ENCODE data around the gene CFAP299. TPM values are rescaled to one million over a fixed set of nuclear protein-coding genes. Genes with fewer than 3 reads are reported as not detected.
"Not testable (repeated sequence)": the region's sequence is repeated elsewhere in the genome, so short reads cannot be mapped to it uniquely, and the experiment has no call there.

CFAP299 gene
- total and polyA plus RNA-seq, 2 experiments from 2014 or later: not detected

DNA sequence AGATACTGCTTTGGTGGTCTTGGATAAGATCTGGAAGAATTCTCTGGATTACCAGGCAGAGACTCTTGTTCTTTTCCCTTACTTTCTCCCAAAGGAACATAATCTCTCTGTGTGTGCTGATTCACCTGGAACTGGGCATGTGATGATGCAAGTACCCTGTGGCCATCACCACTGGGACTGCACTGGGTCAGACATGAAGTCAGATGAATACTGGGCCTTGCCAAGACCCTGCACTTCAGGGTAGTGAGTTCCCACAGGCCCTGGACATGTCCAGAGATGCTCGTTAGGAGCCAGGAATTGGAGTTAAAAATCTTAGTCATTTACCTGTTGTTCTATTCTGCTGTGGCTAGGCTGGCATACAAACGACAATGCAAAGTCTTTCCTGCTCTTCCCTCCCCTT lies 404.8 kb downstream of the CFAP299 start:
- no peaks in the 10 kb centered on the region for H3K36me3 ChIP-seq (replicated peaks; ENCODE audit: insufficient read depth, low read depth)
- WGBS (ENCODE audit: low lambda C conversion rate, missing lambda C conversion rate): 66% methylated on average over 2 of the region's 2 CpGs
- no peak overlapping the region for H2AFZ ChIP-seq

DNA sequence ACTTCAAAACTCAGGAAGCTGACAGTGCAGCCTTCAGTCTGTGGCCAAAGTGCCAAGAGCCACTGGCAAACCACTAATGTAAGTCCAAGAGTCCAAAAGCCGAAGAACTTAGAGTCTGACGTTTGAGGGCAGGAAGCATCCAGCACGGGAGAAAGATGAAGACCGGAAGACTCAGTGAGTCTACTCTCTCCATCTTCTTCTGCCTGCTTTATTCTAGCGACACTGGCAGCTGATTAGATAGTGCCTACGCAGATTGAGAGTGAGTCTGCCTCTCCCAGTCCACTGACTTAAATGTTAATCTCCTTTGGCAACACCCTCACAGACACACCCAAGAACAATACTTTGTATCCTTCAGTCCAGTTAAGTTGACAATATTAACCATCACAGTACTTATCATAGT lies 414.0 kb downstream of the CFAP299 start:
- not testable (repeated sequence) for DNase-seq (ENCODE audit: low spot score); H3K36me3 ChIP-seq (replicated peaks; ENCODE audit: insufficient read depth, low read depth); H3K4me1 ChIP-seq (ENCODE audit: insufficient read depth); H3K9me2 ChIP-seq (replicated peaks; ENCODE audit: insufficient read depth); H3K4me2 ChIP-seq; H2AFZ ChIP-seq; H3K27me3 ChIP-seq; H3K27ac ChIP-seq; H3K79me2 ChIP-seq; H3K4me3 ChIP-seq; H4K20me1 ChIP-seq (ENCODE audit: insufficient read depth, poor library complexity, severe bottlenecking); H3K9me3 ChIP-seq (ENCODE audit: low read depth)
- 86% methylated on average over 6 of the region's 6 CpGs for WGBS (ENCODE audit: low lambda C conversion rate, missing lambda C conversion rate)

More for the DNA sequence above, 404.8 kb downstream of the CFAP299 start:
- H3K27me3 ChIP-seq: no peaks in the 10 kb centered on the region
- TF ChIP-seq, protein P1, sequence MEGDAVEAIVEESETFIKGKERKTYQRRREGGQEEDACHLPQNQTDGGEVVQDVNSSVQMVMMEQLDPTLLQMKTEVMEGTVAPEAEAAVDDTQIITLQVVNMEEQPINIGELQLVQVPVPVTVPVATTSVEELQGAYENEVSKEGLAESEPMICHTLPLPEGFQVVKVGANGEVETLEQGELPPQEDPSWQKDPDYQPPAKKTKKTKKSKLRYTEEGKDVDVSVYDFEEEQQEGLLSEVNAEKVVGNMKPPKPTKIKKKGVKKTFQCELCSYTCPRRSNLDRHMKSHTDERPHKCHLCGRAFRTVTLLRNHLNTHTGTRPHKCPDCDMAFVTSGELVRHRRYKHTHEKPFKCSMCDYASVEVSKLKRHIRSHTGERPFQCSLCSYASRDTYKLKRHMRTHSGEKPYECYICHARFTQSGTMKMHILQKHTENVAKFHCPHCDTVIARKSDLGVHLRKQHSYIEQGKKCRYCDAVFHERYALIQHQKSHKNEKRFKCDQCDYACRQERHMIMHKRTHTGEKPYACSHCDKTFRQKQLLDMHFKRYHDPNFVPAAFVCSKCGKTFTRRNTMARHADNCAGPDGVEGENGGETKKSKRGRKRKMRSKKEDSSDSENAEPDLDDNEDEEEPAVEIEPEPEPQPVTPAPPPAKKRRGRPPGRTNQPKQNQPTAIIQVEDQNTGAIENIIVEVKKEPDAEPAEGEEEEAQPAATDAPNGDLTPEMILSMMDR (IDR thresholded peaks at IDR 0.05; ENCODE audit: poor library complexity): no peak
- TF ChIP-seq EZH2 (IDR thresholded peaks at IDR 0.05; ENCODE audit: borderline replicate concordance): no peak
- TF ChIP-seq EZH2phosphoT487 (IDR thresholded peaks at IDR 0.05; ENCODE audit: low read depth, severe bottlenecking, unreplicated experiment): no peak
- H3K79me2 ChIP-seq: no peaks in the 10 kb centered on the region
- no peak overlapping the region for H3K4me3 ChIP-seq
- H4K20me1 ChIP-seq (ENCODE audit: insufficient read depth, poor library complexity, severe bottlenecking): no peaks in the 10 kb centered on the region
- no peak overlapping the region for H3K27ac ChIP-seq
- no peaks in the 10 kb centered on the region for H3K9me3 ChIP-seq (ENCODE audit: low read depth)
- no peak for DNase-seq (ENCODE audit: low spot score)
- H3K9me2 ChIP-seq (replicated peaks; ENCODE audit: insufficient read depth): no peaks in the 10 kb centered on the region
- no peak overlapping the region for H3K4me2 ChIP-seq
- no peaks in the 10 kb centered on the region for H3K4me1 ChIP-seq (ENCODE audit: insufficient read depth)

DNA sequence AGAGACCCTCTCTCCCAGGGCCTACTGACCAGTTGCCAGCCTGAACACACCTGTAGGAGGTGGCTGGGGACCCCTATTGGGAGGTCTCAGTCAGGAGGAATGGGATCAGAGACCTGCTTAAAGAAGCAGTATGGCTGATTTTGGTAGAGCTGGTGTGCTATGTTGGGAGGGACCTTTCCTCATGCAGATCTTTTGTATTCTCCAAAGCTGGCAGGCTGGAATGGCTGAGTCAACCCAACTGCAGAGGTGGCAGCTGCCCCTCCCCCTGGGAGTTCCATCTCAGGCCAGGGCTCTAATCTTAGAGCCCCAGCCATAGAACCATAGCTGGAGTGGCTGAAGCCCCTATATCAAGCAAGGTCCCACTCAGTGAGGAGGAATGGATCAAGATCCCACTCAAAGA lies 415.7 kb downstream of the CFAP299 start:
- Histone ChIP-seq H3K9me3 (ENCODE audit: low read depth) (no peaks in the 10 kb centered on the region), H3K9me2 (replicated peaks; ENCODE audit: insufficient read depth) (no peaks in the 10 kb centered on the region), H3K36me3 (replicated peaks; ENCODE audit: insufficient read depth, low read depth) (no peaks in the 10 kb centered on the region), H3K27me3 (no peaks in the 10 kb centered on the region), H3K4me2 (no peak overlapping the region), H3K4me1 (ENCODE audit: insufficient read depth) (no peaks in the 10 kb centered on the region), H3K4me3 (no peak overlapping the region), H4K20me1 (ENCODE audit: insufficient read depth, poor library complexity, severe bottlenecking) (no peaks in the 10 kb centered on the region), H3K79me2 (no peaks in the 10 kb centered on the region), H2AFZ (no peak overlapping the region), H3K27ac (no peak overlapping the region)
- no peak for DNase-seq (ENCODE audit: low spot score)
- TF ChIP-seq EZH2 (IDR thresholded peaks at IDR 0.05; ENCODE audit: borderline replicate concordance) (no peak), EZH2phosphoT487 (IDR thresholded peaks at IDR 0.05; ENCODE audit: low read depth, severe bottlenecking, unreplicated experiment) (no peak)
- TF ChIP-seq, protein P1 (IDR thresholded peaks at IDR 0.05; ENCODE audit: poor library complexity): no peak

DNA sequence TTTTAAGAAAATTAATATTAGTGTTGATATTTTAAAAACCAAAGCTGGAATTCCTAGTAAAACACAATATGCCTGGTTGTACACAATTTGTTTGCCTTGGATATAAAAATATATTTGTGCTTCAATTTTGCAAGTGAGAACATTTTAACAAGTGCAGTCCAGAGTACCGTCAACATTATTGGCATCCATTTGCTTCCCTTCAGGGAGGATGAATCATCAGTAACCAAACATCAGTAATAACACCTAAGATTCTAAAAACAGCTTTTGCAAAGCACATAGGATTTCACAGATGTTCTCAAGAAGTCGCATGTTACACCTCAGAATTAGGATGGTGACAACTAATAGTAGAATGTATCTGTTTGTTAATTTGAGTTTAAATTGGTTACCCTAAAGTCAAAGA lies 432.4 kb downstream of the CFAP299 start:
- Histone ChIP-seq H3K79me2 (no peaks in the 10 kb centered on the region), H2AFZ (no peak overlapping the region), H3K27me3 (no peaks in the 10 kb centered on the region), H3K4me1 (ENCODE audit: insufficient read depth) (no peaks in the 10 kb centered on the region), H3K36me3 (replicated peaks; ENCODE audit: insufficient read depth, low read depth) (no peaks in the 10 kb centered on the region), H4K20me1 (ENCODE audit: insufficient read depth, poor library complexity, severe bottlenecking) (no peaks in the 10 kb centered on the region), H3K4me3 (no peak overlapping the region), H3K4me2 (no peak overlapping the region), H3K9me2 (replicated peaks; ENCODE audit: insufficient read depth) (no peaks in the 10 kb centered on the region), H3K9me3 (ENCODE audit: low read depth) (no peaks in the 10 kb centered on the region), H3K27ac (no peak overlapping the region)
- no peak for DNase-seq (ENCODE audit: low spot score)
- WGBS (ENCODE audit: low lambda C conversion rate, missing lambda C conversion rate): 56% methylated on average over 2 of the region's 2 CpGs
- no peak for TF ChIP-seq EZH2phosphoT487 (IDR thresholded peaks at IDR 0.05; ENCODE audit: low read depth, severe bottlenecking, unreplicated experiment)
- TF ChIP-seq, protein P1 (IDR thresholded peaks at IDR 0.05; ENCODE audit: poor library complexity): no peak
- TF ChIP-seq EZH2 (IDR thresholded peaks at IDR 0.05; ENCODE audit: borderline replicate concordance): no peak
